Endodermal cell (in vitro differentiated cells): ENCODE measurements around the gene EDEM2. TPM values are rescaled to one million over a fixed set of nuclear protein-coding genes. Genes with fewer than 3 reads are reported as not detected.

ENCODE experiments used
- DNase-seq: peaks from one replicate; pipeline ENCODE4 v3.0.0-alpha.2; 2017
- H3K27ac ChIP-seq: 2 replicates; pipeline ENCODE4 v1.5.1; 2013; ENCODE audit warnings: mild to moderate bottlenecking, low read depth, low read length, moderate library complexity
- H3K27me3 ChIP-seq: 2 replicates; pipeline ENCODE4 v1.6.1; 2013; ENCODE audit warnings: mild to moderate bottlenecking, low read length, moderate library complexity; ENCODE audit not compliant: insufficient read depth, control insufficient read depth, poor library complexity, severe bottlenecking
- H3K36me3 ChIP-seq: 2 replicates; pipeline ENCODE4 v1.7.0; 2013; ENCODE audit warnings: mild to moderate bottlenecking, low read length, moderate library complexity; ENCODE audit not compliant: control insufficient read depth, insufficient read depth
- H3K4me1 ChIP-seq: one replicate; pipeline ENCODE4 v1.7.0; 2013; ENCODE audit warnings: low read length; ENCODE audit not compliant: control insufficient read depth, insufficient read depth
- H3K4me3 ChIP-seq: 2 replicates; pipeline ENCODE4 v1.5.1; 2013; ENCODE audit warnings: mild to moderate bottlenecking, low read length, moderate library complexity
- H3K9ac ChIP-seq: 2 replicates; pipeline ENCODE4 v1.6.1; 2013; ENCODE audit warnings: mild to moderate bottlenecking, low read length, moderate library complexity; ENCODE audit not compliant: poor library complexity, severe bottlenecking; ENCODE audit errors: extremely low read depth
- H3K9me3 ChIP-seq: 2 replicates; pipeline ENCODE4 v1.6.1; 2013; ENCODE audit warnings: mild to moderate bottlenecking, low read length, moderate library complexity; ENCODE audit not compliant: control insufficient read depth
- H3K27ac Mint-ChIP-seq: 2 replicates; pipeline ENCODE4 v1.8.0; 2020; ENCODE audit warnings: mixed read lengths
- H3K27me3 Mint-ChIP-seq: 2 replicates; pipeline ENCODE4 v1.8.0; 2021; ENCODE audit warnings: mild to moderate bottlenecking, mixed read lengths; ENCODE audit not compliant: insufficient read depth
- H3K36me3 Mint-ChIP-seq: 2 replicates; pipeline ENCODE4 v1.8.0; 2020; ENCODE audit warnings: low read depth, mixed read lengths
- H3K4me1 Mint-ChIP-seq: 2 replicates; pipeline ENCODE4 v1.8.0; 2020; ENCODE audit warnings: mixed read lengths
- H3K4me3 Mint-ChIP-seq: 2 replicates; pipeline ENCODE4 v1.8.0; 2020; ENCODE audit warnings: mild to moderate bottlenecking, moderate library complexity, mixed read lengths
- H3K9me3 Mint-ChIP-seq: 2 replicates; pipeline ENCODE4 v1.8.0; 2020; ENCODE audit warnings: mild to moderate bottlenecking, mixed read lengths
- WGBS, 2 experiments: methylation state at CpG; one replicate each; pipeline versions ENCODE4 v1.1.5 to v1.1.7; 2013; ENCODE audit warnings: missing lambda C conversion rate in 2 of 2, mixed read lengths in 1 of 2; ENCODE audit not compliant: insufficient coverage in 1 of 2, insufficient read length in 1 of 2; 5-methylcytosine and 5-hydroxymethylcytosine counted together
- total RNA-seq, 2 donors: library from RNA; stranded (reverse); fragmentation: NEBNext Ultra II Directional in 1 of 2; extraction: Animal tissue kit (Norgen Biotek cat#: 25700) in 1 of 2; gene quantifications; 2 replicates in 1 of 2; 3 replicates in 1 of 2; pipeline ENCODE4 v1.2.1, GENCODE V29; 2021
- TF ChIP-seq, protein P1 (sequence below): fragments of 200-600 bp; sonication (generic); conservative IDR thresholded peaks from 2 replicates; pipeline ENCODE4 v1.5.0; 2021; ENCODE audit warnings: antibody characterized with exemption, mild to moderate bottlenecking

Gene EDEM2
- total RNA-seq, 2 donors from 2014 or later = 21.4 to 32.2 TPM

GRCh38 chr20:35120012-35120701, 27.0 kb downstream of the EDEM2 start:
- no peak for DNase-seq
- Histone ChIP-seq H3K4me1 (no peaks in the 10 kb centered on the region), H3K4me3 (no peak overlapping the region), H3K9ac (no peak overlapping the region), H3K36me3 (peaks cover 57% of the 10 kb centered on the region), H3K27ac (no peak overlapping the region), H3K9me3 (no peaks in the 10 kb centered on the region), H3K27me3 (no peaks in the 10 kb centered on the region)
- H3K27ac Mint-ChIP-seq = no peak overlapping the region
- 85 to 95% methylated on average over 5 to 8 of the region's 8 CpGs for WGBS, 2 experiments
- H3K4me1 Mint-ChIP-seq = no peaks in the 10 kb centered on the region
- TF ChIP-seq, protein P1, sequence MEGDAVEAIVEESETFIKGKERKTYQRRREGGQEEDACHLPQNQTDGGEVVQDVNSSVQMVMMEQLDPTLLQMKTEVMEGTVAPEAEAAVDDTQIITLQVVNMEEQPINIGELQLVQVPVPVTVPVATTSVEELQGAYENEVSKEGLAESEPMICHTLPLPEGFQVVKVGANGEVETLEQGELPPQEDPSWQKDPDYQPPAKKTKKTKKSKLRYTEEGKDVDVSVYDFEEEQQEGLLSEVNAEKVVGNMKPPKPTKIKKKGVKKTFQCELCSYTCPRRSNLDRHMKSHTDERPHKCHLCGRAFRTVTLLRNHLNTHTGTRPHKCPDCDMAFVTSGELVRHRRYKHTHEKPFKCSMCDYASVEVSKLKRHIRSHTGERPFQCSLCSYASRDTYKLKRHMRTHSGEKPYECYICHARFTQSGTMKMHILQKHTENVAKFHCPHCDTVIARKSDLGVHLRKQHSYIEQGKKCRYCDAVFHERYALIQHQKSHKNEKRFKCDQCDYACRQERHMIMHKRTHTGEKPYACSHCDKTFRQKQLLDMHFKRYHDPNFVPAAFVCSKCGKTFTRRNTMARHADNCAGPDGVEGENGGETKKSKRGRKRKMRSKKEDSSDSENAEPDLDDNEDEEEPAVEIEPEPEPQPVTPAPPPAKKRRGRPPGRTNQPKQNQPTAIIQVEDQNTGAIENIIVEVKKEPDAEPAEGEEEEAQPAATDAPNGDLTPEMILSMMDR = no peak
- no peaks in the 10 kb centered on the region for H3K27me3 Mint-ChIP-seq
- peaks cover 80% of the 10 kb centered on the region for H3K36me3 Mint-ChIP-seq
- H3K9me3 Mint-ChIP-seq = no peaks in the 10 kb centered on the region
- H3K4me3 Mint-ChIP-seq = no peak overlapping the region

GRCh38 chr20:35117629-35118028, 29.5 kb downstream of the EDEM2 start:
- H3K36me3 Mint-ChIP-seq = peaks cover 66% of the 10 kb centered on the region
- WGBS, 2 experiments = 88 to 98% methylated on average over 1 of the region's 1 CpG
- H3K9me3 Mint-ChIP-seq = no peaks in the 10 kb centered on the region
- Histone ChIP-seq H3K36me3 (peaks cover 43% of the 10 kb centered on the region), H3K4me1 (no peaks in the 10 kb centered on the region), H3K9ac (no peak overlapping the region), H3K9me3 (no peaks in the 10 kb centered on the region), H3K27ac (no peak overlapping the region), H3K27me3 (no peaks in the 10 kb centered on the region), H3K4me3 (no peak overlapping the region)
- no peak overlapping the region for H3K4me3 Mint-ChIP-seq
- no peak for DNase-seq
- no peaks in the 10 kb centered on the region for H3K4me1 Mint-ChIP-seq
- TF ChIP-seq, protein P1 = no peak
- H3K27ac Mint-ChIP-seq = no peak overlapping the region
- H3K27me3 Mint-ChIP-seq = no peaks in the 10 kb centered on the region

DNA sequence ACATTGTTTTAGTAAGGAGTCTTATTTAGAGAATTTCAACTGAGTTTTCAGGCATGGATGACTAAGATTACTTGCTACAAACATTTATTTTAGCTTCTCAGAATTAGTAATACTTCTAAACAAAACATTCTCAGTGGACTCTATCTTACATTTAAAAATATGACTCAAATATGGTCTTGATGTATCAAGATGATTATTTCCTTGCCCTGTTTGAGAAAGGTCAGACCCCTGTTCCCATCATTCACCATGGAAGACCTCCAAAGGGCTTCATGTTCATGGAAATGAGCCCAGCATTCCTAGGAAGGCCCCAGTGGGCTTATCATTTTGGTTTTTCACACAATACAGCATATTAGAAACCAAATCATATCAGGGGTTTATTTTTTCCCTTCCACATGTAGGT, 29.9 kb downstream of the EDEM2 start:
- no peak for DNase-seq
- Histone ChIP-seq H3K27me3 (no peaks in the 10 kb centered on the region), H3K27ac (no peak overlapping the region), H3K36me3 (peaks cover 41% of the 10 kb centered on the region), H3K9ac (no peak overlapping the region), H3K4me1 (no peaks in the 10 kb centered on the region), H3K9me3 (no peaks in the 10 kb centered on the region), H3K4me3 (no peak overlapping the region)
- no peaks in the 10 kb centered on the region for H3K4me1 Mint-ChIP-seq
- H3K36me3 Mint-ChIP-seq = peaks cover 66% of the 10 kb centered on the region
- H3K4me3 Mint-ChIP-seq = no peak overlapping the region
- H3K27ac Mint-ChIP-seq = no peak overlapping the region
- H3K27me3 Mint-ChIP-seq = no peaks in the 10 kb centered on the region
- H3K9me3 Mint-ChIP-seq = no peaks in the 10 kb centered on the region
- TF ChIP-seq, protein P1 = no peak
